ELR (cell line): ENCODE measurements around the gene KCNQ2.

Experiments used
- DNase-seq: peaks from one replicate; pipeline ENCODE4 v3.0.0-alpha.2; 2015; ENCODE audit warnings: low read depth

The KCNQ2 gene

DNA sequence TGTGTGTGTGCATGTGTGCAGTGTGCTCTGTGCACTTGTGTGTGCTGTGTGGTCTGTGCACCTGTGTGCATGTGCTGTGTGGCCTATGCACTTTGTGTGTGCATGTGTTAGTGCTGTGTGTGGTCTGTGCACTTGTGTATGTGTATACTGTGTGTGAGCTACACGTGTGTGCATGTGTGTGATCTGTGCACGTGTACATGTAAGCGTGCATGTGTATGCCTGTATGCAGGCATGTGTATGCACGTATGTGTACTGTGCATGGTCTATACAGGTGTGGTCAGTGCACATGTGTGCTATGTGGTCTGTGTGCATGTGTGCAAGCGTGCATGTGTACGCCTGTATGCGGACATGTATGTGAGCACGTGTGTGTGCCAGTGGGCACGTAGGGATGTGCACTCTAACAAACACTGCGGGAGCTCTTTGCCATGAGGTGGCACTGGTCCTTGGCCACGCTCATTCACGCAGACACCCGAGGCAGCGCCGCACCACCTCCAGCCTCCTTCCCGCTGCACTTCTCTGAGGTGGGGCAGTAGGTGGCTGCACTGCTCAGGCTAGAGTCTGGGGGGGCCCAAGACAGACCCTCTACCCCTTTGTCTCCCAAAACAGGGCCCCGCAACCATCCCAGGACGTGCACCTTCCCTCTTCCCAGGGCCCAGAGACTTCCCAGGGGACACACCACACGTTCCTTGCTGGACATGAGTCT is 68.9 kb downstream of the KCNQ2 start:
- DNase-seq = no peak

DNA sequence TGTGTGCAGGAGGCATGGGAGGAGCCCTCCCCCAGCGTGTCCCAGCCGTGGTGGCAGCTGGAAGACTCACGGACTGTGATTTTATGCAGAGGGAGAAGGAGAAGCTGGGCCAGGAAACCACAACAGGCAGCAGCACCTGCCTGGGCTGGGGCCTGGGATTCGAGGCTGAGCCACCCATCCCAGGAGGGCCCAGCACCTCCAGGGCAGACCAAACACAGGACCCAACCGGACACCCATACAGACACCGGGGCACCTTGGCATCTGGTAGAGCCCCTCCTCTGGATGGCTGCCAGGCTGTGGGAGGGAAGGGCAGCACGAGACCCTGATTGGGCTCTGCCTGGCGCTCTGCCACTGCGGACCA is 69.6 kb downstream of the KCNQ2 start:
- DNase-seq = no peak

GRCh38 chr20:63402181-63402859 is 70.1 kb downstream of the KCNQ2 start:
- DNase-seq = no peak

- no peak for DNase-seq
Observed at GRCh38 chr20:63401384-63402110, 70.9 kb downstream of the KCNQ2 start.

GRCh38 chr20:63400486-63401210 is 71.8 kb downstream of the KCNQ2 start:
- DNase-seq = no peak

- DNase-seq = no peak
Observed at GRCh38 chr20:63399596-63400375, 72.7 kb downstream of the KCNQ2 start.

- no peak for DNase-seq
Observed at GRCh38 chr20:63398744-63399514, 73.5 kb downstream of the KCNQ2 start.

DNA sequence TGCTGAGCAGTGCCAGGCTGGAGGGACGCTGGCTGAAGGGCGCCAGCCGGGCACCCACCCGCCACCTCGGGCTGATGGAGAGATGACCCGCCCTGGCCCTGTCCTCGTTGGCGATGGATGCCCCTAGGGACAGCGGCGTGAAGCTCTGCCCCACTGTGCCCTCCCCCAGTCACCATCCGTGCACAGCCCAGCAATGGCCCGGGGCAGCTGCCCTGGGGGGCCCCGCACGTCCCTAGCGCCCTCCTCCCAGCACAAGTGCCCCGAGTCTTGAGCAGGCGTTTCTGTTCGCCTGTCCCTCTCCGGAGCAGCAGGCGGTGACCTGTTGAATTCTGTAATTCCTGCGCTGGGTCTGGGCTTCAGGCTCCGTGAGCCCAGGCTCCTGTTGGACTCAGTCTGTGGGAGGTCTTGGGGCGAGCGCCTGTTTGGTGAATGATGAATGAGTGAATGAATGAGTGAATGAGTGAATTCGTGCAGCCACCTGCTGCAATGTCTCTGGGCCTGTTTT is 74.5 kb downstream of the KCNQ2 start:
- no peak for DNase-seq

DNA sequence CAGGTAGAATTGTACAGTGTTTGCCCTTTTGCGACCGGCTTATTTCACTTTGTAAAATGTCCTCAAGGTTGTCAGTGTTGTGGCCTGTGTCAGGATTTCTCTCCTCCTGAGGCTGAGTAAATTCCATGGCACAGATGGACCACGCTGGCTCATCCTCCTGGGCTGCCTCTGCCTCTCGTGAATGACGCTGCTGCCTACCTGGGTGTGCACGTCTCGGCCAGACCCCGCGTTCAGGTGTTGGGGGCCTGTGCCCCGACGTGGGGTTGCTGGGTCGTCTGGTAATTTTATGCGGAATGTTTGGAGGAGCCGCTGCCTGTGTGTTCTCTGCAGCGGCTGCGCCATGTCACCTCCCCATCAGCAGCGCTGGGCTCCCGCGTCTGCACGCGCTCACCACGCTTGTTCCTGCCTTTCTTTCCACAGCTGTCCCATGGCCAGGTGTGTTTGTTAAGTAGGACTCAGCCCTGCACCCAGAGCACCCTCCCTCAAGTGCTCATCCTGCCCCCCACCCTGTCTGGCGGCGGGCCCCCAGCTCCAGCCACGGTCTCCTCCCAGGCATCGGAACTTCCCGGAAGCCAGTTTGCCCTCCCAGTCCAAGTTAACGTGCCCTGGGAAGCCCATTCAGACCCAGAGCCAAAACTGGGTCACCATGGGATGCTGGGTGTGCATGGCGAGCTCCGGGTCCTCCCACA is 75.2 kb downstream of the KCNQ2 start:
- no peak for DNase-seq

GRCh38 chr20:63396300-63396699 is 76.2 kb downstream of the KCNQ2 start:
- DNase-seq = no peak

- DNase-seq = no peak
Observed at GRCh38 chr20:63395723-63396122, 76.7 kb downstream of the KCNQ2 start.

GRCh38 chr20:63394920-63395455 is 77.5 kb downstream of the KCNQ2 start:
- DNase-seq = no peak

DNA sequence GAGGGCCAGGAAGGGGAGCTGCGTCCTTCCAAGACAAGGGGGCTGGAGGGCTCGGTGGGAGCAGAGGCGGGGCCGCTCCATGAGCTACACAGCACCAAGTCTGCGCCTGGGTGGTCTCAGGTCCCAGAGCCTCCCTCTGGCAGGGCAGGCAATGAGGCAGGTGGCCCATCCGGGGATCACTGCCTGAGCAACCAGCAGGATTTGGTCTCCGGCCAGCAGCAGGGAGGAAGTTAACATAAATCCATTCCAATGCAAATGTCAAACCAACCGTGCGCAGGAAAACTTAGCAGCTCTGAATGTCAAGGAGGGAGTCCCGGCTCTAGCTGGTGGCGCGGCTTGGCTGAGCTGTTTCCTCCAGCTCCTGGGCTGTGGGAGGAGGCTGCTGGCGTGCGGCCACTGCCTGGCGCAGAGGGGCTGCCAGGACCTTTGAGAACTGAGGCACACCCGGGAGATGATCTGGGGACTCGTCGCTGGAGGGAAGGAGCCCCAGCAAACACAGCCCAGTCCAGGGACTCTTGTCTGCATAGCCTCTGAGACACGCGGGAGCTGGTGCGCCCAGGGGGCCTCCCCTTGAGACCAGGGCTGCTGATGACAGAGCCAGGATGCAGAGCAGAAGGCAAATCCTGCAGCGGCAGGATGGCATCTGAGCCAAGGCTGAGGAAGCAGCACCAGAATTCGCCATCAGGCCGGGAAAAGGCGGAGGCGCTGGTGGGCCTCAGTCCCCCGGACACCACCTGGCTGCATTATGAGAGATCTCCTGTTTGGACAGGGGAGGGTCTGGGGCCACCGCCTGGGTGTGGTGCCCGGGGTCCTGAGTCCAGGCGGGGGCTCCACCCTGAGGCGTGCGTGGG is 78.2 kb downstream of the KCNQ2 start:
- DNase-seq = no peak

DNA sequence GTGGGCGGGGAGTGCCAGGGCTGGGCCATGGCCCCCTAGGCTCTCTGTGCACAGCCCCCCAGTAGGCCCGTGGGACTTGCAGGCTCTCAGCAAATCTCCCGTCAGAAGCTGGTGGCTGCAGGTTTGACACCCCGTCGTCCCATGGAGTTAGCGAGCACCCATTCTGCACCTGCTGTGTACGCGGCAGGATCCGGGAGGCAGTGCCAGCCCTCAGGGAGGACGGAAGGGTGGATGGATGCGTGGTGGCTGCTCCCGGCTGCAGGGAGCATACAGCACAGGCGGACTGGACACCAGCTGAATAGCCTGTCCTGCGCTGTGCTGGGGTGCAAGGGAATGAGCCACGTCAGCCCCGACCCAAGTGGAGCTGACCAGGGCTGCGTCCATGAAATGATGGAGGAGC is 78.9 kb downstream of the KCNQ2 start:
- no peak for DNase-seq

DNA sequence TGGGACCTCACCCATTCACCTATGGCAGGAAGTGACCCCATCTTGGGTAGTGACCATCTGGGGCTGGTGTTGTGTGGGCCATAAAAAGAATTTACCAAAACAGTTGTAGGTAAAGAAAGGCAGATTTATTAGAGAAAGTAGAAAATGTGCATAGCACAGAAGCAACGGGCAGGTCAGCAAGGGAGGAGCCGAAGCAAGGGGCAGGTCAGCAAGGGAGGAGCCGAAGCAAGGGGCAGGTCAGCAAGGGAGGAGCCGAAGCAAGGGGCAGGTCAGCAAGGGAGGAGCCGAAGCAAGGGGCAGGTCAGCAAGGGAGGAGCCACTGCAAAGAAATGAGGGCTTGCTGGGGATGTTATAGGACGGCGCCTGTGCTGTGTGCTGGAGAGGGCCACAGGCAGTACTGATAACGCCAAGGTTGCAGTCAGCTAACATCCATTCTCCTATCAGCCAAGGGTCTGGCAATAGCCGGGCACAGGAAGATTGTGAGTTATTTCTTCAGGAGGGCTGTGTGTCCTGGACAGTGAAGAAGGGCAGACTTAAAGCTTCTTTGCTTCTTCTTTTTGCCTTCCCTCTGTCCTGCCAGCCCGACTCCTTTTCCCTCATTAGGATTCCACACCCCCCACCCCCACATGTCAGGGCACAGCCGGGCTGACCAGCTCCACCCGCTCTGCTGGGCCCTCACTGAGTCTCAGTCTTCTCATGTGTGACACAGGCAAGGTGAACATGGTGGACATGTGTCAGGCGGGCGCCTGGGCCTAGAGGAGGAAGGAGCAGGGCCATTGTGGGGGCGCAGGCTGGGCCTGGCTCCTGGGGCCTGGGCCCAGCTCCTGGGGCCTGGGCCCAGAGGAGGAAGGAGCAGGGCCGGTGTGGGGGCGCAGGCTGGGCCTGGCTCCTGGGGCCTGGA is 79.7 kb downstream of the KCNQ2 start:
- DNase-seq = no peak

DNA sequence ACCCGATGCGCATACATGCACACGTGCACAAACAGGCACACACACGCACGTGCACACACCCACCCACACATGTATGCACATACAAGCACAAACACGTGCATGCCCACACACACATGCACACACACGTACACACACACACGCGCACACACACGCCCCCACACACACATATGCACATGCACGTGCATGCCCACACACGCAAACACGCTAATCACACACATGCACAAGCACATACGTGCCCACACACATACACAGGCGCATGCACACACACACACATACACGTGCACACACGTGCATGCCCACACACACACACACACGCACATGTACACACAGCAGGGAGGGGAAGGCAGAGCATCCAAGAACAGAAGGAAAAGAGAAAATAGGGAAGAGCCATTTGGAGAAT is 84.5 kb downstream of the KCNQ2 start:
- DNase-seq = no peak

DNA sequence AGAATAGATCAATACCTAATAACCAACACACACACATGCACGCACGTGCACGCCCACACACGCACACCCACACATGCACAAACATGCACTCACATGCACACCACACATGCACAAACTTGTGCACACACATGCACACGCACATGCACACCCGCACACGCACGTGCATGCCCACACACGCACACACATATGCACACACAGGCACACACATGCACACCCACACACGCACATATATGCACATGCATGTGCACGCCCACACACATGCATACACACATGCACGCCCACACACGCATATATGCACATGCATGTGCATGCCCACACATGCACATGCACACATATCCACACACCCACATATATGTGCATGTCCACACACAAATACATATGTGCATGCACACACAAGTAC is 85.1 kb downstream of the KCNQ2 start:
- DNase-seq = no peak

DNA sequence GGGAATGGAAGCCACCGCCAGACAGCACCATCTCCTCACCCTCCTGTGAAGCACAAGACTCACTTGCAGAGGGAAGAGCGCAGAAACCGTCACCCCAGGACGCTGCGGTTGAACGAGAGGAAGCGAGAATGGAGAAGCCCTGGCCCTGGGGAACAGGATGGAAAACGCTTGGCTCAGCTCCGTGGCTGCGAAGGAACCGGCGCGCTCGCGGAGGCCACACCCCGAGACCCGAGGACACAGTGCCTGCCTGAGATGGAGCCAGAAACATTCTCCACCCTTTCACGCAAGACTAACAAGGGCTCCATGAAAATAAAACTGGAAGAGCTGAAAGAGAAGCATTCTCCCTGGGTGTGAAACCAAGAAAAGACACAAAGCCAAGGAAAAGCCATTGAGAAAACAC is 86.0 kb downstream of the KCNQ2 start:
- no peak for DNase-seq
